Gastroesophageal sphincter (tissue), 3 donors: Measurements from ENCODE around the gene EPHA8.

ENCODE experiments used
- POLR2A ChIP-seq, 2 donors: fragments of 450-650 bp; IDR thresholded peaks; one replicate each; pipeline ENCODE4 v1.6.1; 2017; ENCODE audit warnings: antibody characterized with exemption in 2 of 2, mild to moderate bottlenecking in 2 of 2, moderate library complexity in 1 of 2
- POLR2AphosphoS5 ChIP-seq: sonication (generic); formaldehyde crosslinking; IDR thresholded peaks from one replicate; pipeline ENCODE4 v1.6.1; 2017; ENCODE audit warnings: antibody characterized with exemption
- TF ChIP-seq, protein P1 (sequence below), 4 experiments: fragments of 200-600 bp in 2 of 4; fragments of 450-650 bp in 2 of 4; sonication (generic) in 1 of 4; IDR thresholded peaks; one replicate each; pipeline ENCODE4 v1.5.1; 2017 to 2019; ENCODE audit warnings: antibody characterized with exemption in 4 of 4, mild to moderate bottlenecking in 2 of 4, moderate library complexity in 2 of 4

DNA sequence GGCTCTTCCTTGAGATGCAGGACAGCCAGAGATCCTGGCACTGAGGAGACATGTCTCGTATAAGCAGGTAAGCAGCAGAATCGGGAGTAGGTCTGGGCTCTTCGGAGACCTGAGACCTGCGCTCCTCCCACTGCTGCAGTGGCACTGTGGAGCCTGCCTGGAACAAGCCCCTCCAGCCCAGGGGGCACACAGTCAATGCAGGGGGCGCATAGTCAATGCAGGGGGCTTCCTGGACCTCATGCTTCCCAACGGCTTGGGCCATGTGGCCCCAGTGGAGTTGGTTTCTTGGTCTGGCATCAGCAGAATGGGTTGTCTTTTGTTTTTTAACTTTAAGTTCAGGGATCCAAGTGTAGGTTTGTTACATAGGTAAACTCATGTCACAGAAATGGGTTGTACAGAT lies 27.9 kb upstream of the EPHA8 start:
- TF ChIP-seq, protein P1, sequence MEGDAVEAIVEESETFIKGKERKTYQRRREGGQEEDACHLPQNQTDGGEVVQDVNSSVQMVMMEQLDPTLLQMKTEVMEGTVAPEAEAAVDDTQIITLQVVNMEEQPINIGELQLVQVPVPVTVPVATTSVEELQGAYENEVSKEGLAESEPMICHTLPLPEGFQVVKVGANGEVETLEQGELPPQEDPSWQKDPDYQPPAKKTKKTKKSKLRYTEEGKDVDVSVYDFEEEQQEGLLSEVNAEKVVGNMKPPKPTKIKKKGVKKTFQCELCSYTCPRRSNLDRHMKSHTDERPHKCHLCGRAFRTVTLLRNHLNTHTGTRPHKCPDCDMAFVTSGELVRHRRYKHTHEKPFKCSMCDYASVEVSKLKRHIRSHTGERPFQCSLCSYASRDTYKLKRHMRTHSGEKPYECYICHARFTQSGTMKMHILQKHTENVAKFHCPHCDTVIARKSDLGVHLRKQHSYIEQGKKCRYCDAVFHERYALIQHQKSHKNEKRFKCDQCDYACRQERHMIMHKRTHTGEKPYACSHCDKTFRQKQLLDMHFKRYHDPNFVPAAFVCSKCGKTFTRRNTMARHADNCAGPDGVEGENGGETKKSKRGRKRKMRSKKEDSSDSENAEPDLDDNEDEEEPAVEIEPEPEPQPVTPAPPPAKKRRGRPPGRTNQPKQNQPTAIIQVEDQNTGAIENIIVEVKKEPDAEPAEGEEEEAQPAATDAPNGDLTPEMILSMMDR (IDR thresholded peaks at IDR 0.05): no peak
- no peak for TF ChIP-seq POLR2A (IDR thresholded peaks at IDR 0.05)
- TF ChIP-seq POLR2AphosphoS5: no peak
